ENCODE measurements around the gene TRIOBP. TPM values are rescaled to one million over a fixed set of nuclear protein-coding genes. Genes with fewer than 3 reads are reported as not detected.

The TRIOBP gene
- total and polyA plus RNA-seq, 2 donors (not counting 3 experiments of a cell fraction or from before 2014, with no cell fraction given) = 60.6 to 104 TPM

DNA sequence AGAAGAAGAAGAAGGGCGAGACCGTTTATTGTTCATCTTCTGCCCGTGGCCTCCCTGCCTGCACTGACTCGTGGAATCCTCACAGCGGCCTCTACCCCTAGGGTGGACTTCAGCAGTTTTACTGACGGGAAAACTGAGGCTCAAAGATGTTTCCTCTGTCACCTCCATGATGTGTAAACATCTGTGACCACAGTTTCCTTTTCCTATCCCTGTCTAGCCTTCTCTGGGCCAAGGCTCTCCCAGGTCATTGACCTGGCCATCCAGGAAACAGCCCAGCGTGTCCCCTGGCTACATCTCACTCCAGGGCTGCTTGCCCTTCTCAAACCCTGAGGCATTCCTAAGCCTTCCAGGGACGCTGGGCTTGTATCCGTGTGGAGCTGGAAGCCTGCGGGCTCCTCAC lies 61.8 kb downstream of the TRIOBP start:
- H4K20me1 ChIP-seq (replicated peaks; ENCODE audit: control insufficient read depth, extremely low read depth, insufficient read depth, low read length) = no peaks in the 10 kb centered on the region
- H3K27ac ChIP-seq (ENCODE audit: insufficient read depth, low read depth, low read length) = peak overlapping the region; percentile 10
- no peak overlapping the region for H3K9ac ChIP-seq (replicated peaks; ENCODE audit: extremely low read depth, insufficient read depth, low read length)
- H3K9me3 ChIP-seq (replicated peaks; ENCODE audit: control insufficient read depth, insufficient read depth, low read length) = no peaks in the 10 kb centered on the region
- intact Hi-C loops (cut with micrococcal nuclease) = no loop called here
- no peaks in the 10 kb centered on the region for H3K9me1 ChIP-seq (replicated peaks; ENCODE audit: control insufficient read depth, extremely low read depth, insufficient read depth, low read length)
- peaks cover 20 to 64% of the 10 kb centered on the region in 2 experiments for H3K36me3 ChIP-seq (ENCODE audit: control insufficient read depth in 2 of 2, extremely low read depth in 1 of 2, insufficient read depth in 2 of 2, low read length in 2 of 2)
- TF ChIP-seq POLR2AphosphoS5 (IDR thresholded peaks at IDR 0.05; ENCODE audit: insufficient read depth, low read depth, low read length) = peak; percentile 59
- no peak for TF ChIP-seq POLR2A (IDR thresholded peaks at IDR 0.05; ENCODE audit: low read depth, low read length)
- dilution Hi-C loops (cut with MboI; ENCODE audit: extremely low pct_ligation_motif_present, low sequenced_read_pairs) = no loop called here
- DNase-seq (ENCODE audit: low read depth, low spot score) (no peak), FAIRE-seq (peak; percentile 40)
- CTCF ChIA-PET = interaction anchor here (1.5 to 2.4 kb wide), 3 partner anchors 11 to 116 kb away, joined by 4 to 6 read pairs (median 5); no protein-coding TSS in a partner anchor
- peaks cover 17% of the 10 kb centered on the region for H3K4me1 ChIP-seq (ENCODE audit: control insufficient read depth, extremely low read depth, insufficient read depth, low read length)
- no peak overlapping the region for H3K4me3 ChIP-seq (replicated peaks in 1 of 3; ENCODE audit: insufficient read depth in 1 of 3, low read depth in 1 of 3, low read length in 3 of 3)
- H2AFZ ChIP-seq (ENCODE audit: low read depth, low read length) = no peak overlapping the region
- POLR2A ChIA-PET = interaction anchor here (0.6 kb wide), 2 partner anchors 10 to 168 kb away, joined by 3 read pairs; no protein-coding TSS in a partner anchor
- peaks cover 10% of the 10 kb centered on the region for H3K79me2 ChIP-seq (ENCODE audit: control insufficient read depth, insufficient read depth, low read length)
- no peak overlapping the region for H3K4me2 ChIP-seq (ENCODE audit: insufficient read depth, low read length)
- no peaks in the 10 kb centered on the region for H3K27me3 ChIP-seq (ENCODE audit: control insufficient read depth in 2 of 2, insufficient read depth in 2 of 2, low read length in 2 of 2)
- no TSS peak for BruUV-seq (replicated peaks)

DNA sequence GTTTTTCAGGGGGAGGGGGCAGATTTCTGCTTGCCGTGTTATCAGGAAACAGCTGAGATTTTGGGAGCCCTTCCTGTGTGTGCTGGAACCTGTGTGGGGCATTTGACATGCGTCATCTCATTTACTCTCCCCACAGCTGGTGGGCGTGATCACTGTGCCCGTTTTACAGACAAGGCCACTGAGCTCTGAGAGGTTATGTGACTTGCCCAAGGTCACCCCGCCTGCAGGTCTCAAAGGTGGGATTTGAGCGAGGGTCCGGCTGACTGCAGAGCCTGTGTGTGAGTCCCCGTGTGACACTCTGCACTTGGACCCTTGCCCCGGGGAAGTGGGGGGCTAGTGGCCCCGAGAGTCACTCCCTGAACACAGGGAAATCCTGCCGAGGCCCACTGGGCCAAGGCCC lies 62.4 kb downstream of the TRIOBP start:
- no peak for FAIRE-seq
- Histone ChIP-seq H3K9ac (replicated peaks; ENCODE audit: extremely low read depth, insufficient read depth, low read length) (no peak overlapping the region), H2AFZ (ENCODE audit: low read depth, low read length) (no peak overlapping the region), H3K9me1 (replicated peaks; ENCODE audit: control insufficient read depth, extremely low read depth, insufficient read depth, low read length) (no peaks in the 10 kb centered on the region), H4K20me1 (replicated peaks; ENCODE audit: control insufficient read depth, extremely low read depth, insufficient read depth, low read length) (no peaks in the 10 kb centered on the region), H3K4me1 (ENCODE audit: control insufficient read depth, extremely low read depth, insufficient read depth, low read length) (peaks cover 13% of the 10 kb centered on the region), H3K27ac (ENCODE audit: insufficient read depth, low read depth, low read length) (no peak overlapping the region), H3K79me2 (ENCODE audit: control insufficient read depth, insufficient read depth, low read length) (peaks cover 10% of the 10 kb centered on the region), H3K4me2 (ENCODE audit: insufficient read depth, low read length) (no peak overlapping the region), H3K9me3 (replicated peaks; ENCODE audit: control insufficient read depth, insufficient read depth, low read length) (no peaks in the 10 kb centered on the region), H3K36me3 (ENCODE audit: control insufficient read depth in 2 of 2, extremely low read depth in 1 of 2, insufficient read depth in 2 of 2, low read length in 2 of 2) (peaks cover 20 to 66% of the 10 kb centered on the region in 2 experiments), H3K27me3 (ENCODE audit: control insufficient read depth in 2 of 2, insufficient read depth in 2 of 2, low read length in 2 of 2) (no peaks in the 10 kb centered on the region), H3K4me3 (replicated peaks in 1 of 3; ENCODE audit: insufficient read depth in 1 of 3, low read depth in 1 of 3, low read length in 3 of 3) (no peak overlapping the region)
- no peak for DNase-seq (ENCODE audit: low read depth, low spot score)
- TF ChIP-seq, protein P1, sequence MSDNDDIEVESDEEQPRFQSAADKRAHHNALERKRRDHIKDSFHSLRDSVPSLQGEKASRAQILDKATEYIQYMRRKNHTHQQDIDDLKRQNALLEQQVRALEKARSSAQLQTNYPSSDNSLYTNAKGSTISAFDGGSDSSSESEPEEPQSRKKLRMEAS (IDR thresholded peaks at IDR 0.05; ENCODE audit: insufficient read depth, insufficient read length) = no peak
- TF ChIP-seq MYC (IDR thresholded peaks at IDR 0.05; ENCODE audit: low read depth, low read length) (no peak), GATA2 (IDR thresholded peaks at IDR 0.05; ENCODE audit: insufficient read depth, insufficient read length, low read depth, low read length) (no peak), POLR2A (IDR thresholded peaks at IDR 0.05; ENCODE audit: low read depth, low read length) (no peak), POLR2AphosphoS5 (IDR thresholded peaks at IDR 0.05; ENCODE audit: insufficient read depth, low read depth, low read length) (no peak), JUN (IDR thresholded peaks at IDR 0.05; ENCODE audit: borderline replicate concordance, insufficient read depth, insufficient read length, low read depth) (no peak), EZH2 (IDR thresholded peaks at IDR 0.05; ENCODE audit: borderline replicate concordance, low read depth, low read length, severe bottlenecking) (no peak), FOS (IDR thresholded peaks at IDR 0.05; ENCODE audit: borderline replicate concordance, insufficient read depth, low read length) (no peak)
- TF ChIP-seq, protein P2, sequence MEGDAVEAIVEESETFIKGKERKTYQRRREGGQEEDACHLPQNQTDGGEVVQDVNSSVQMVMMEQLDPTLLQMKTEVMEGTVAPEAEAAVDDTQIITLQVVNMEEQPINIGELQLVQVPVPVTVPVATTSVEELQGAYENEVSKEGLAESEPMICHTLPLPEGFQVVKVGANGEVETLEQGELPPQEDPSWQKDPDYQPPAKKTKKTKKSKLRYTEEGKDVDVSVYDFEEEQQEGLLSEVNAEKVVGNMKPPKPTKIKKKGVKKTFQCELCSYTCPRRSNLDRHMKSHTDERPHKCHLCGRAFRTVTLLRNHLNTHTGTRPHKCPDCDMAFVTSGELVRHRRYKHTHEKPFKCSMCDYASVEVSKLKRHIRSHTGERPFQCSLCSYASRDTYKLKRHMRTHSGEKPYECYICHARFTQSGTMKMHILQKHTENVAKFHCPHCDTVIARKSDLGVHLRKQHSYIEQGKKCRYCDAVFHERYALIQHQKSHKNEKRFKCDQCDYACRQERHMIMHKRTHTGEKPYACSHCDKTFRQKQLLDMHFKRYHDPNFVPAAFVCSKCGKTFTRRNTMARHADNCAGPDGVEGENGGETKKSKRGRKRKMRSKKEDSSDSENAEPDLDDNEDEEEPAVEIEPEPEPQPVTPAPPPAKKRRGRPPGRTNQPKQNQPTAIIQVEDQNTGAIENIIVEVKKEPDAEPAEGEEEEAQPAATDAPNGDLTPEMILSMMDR (IDR thresholded peaks at IDR 0.05; ENCODE audit: extremely low read depth in 1 of 2, insufficient read depth in 1 of 2, low read depth in 1 of 2, low read length in 2 of 2) = no peak
- BruUV-seq (replicated peaks) = no TSS peak
- intact Hi-C loops (cut with micrococcal nuclease) = no loop called here
- dilution Hi-C loops (cut with MboI; ENCODE audit: extremely low pct_ligation_motif_present, low sequenced_read_pairs) = no loop called here
- POLR2A ChIA-PET = no interaction called here
- CTCF ChIA-PET = interaction anchor here (1.5 to 2.4 kb wide), 3 partner anchors 11 to 116 kb away, joined by 4 to 6 read pairs (median 5); no protein-coding TSS in a partner anchor

Data from endothelial cell of umbilical vein (primary cell).